Transverse colon (tissue), 4 donors: ENCODE data around the gene TM4SF4. TPM values are rescaled to one million over a fixed set of nuclear protein-coding genes. Genes with fewer than 3 reads are reported as not detected.

Experiments used
- DNase-seq: peaks from one replicate; pipeline ENCODE4 v3.0.0-alpha.2; 2019
- H3K27ac ChIP-seq, 4 donors: fragments of 200-600 bp; sonication (generic); 2 replicates each; pipeline ENCODE4 v1.5.1; 2016 to 2018; ENCODE audit warnings: inconsistent platforms in 4 of 4
- H3K27me3 ChIP-seq: fragments of 200-600 bp; sonication (generic); 2 replicates; pipeline ENCODE4 v1.5.1; 2017; ENCODE audit warnings: inconsistent platforms
- H3K36me3 ChIP-seq, 4 donors: fragments of 200-600 bp; sonication (generic); 2 replicates each; pipeline ENCODE4 v1.5.1; 2017 to 2019; ENCODE audit warnings: inconsistent platforms in 4 of 4
- H3K4me1 ChIP-seq, 4 donors: fragments of 200-600 bp; sonication (generic); 2 replicates each; pipeline ENCODE4 v1.5.1; 2017 to 2020; ENCODE audit warnings: inconsistent platforms in 4 of 4
- H3K4me3 ChIP-seq, 4 donors: fragments of 200-600 bp; sonication (generic); 1 replicate in 1 of 4; 2 replicates in 3 of 4; pipeline versions ENCODE4 v1.5.1 to v1.6.1; 2017 to 2019; ENCODE audit warnings: inconsistent platforms in 4 of 4
- H3K9me3 ChIP-seq, 2 donors: fragments of 200-600 bp; sonication (generic); 2 replicates each; pipeline ENCODE4 v1.5.1; 2017 to 2019; ENCODE audit warnings: inconsistent platforms in 2 of 2
- CTCF ChIP-seq, 5 experiments: fragments of 200-600 bp in 3 of 5; fragments of 450-650 bp in 2 of 5; sonication (generic) in 3 of 5; IDR thresholded peaks; 1 replicate in 2 of 5; 2 replicates in 3 of 5; pipeline ENCODE4 v1.5.1; 2016 to 2017; ENCODE audit warnings: antibody characterized with exemption in 5 of 5, inconsistent platforms in 3 of 5, mild to moderate bottlenecking in 2 of 5, moderate library complexity in 1 of 5
- EP300 ChIP-seq: sonication (generic); formaldehyde crosslinking; IDR thresholded peaks from one replicate; pipeline ENCODE4 v1.6.1; 2017; ENCODE audit warnings: antibody characterized with exemption, low read depth
- POLR2A ChIP-seq: fragments of 450-650 bp; IDR thresholded peaks from one replicate; pipeline ENCODE4 v1.6.1; 2016; ENCODE audit warnings: antibody characterized with exemption, mild to moderate bottlenecking, moderate library complexity
- POLR2AphosphoS5 ChIP-seq, 3 donors: sonication (generic); formaldehyde crosslinking; IDR thresholded peaks; one replicate each; pipeline ENCODE4 v1.6.1; 2016; ENCODE audit warnings: antibody characterized with exemption in 3 of 3
- WGBS, 2 donors: methylation state at CpG; one replicate each; pipeline ENCODE4 v1.1.5; 2018; ENCODE audit warnings: low coverage in 1 of 2; 5-methylcytosine and 5-hydroxymethylcytosine counted together
- in situ Hi-C, 4 donors: fragments of 200-750 bp; cut with MboI; loops; one replicate each; pipeline versions ENCODE4 v1.15.0 to v1.15.1; 2017; ENCODE audit warnings: low sequenced_read_pairs in 3 of 4, low pct_ligation_motif_present in 1 of 4, low pct_unique_long_range_greater_than_20kb in 1 of 4
- intact Hi-C: fragments of 100-400 bp; cut with DNase I; formaldehyde crosslinking; loops from one replicate; pipeline ENCODE4 v1.15.1; 2023; ENCODE audit warnings: low total_unique reads
- total RNA-seq, 4 donors: library from RNA; depleted of rRNA; stranded (reverse); fragments of >200 nt; gene quantifications; one replicate each; pipeline ENCODE4 v1.1.0, GENCODE V29; 2016

The TM4SF4 gene
- total RNA-seq, 4 donors from 2014 or later, result 0.95 to 3.1 TPM; not detected in 2

DNA sequence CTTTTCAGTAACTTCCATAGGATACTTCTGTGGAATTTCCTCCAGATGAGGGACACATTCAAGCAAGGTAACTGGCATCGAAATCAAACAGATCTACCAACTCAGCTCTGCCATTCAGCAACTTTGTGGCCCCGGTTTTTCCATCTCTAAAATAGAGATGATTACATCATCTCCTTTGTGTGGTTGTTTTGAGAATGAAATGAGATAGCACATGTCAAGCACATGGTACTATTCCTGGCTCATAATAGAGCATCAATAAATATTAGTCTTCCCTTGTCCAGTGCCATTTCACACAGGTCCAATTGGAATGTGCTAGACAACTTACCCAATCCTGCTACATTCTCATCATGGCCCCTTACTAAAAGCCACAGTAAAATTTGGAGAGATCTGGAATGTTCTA lies 24.2 kb upstream of the TM4SF4 start:
- H3K27ac ChIP-seq, result no peak overlapping the region
- H3K4me1 ChIP-seq, result no peaks in the 10 kb centered on the region
- no peaks in the 10 kb centered on the region for H3K27me3 ChIP-seq
- WGBS, 2 donors, result 81% methylated on average over 2 of the region's 2 CpGs; no CpG with 5 or more reads in 1 of the 2 donors
- intact Hi-C loops (no loop called here), in situ Hi-C loops (no loop called here)
- no peaks in the 10 kb centered on the region for H3K36me3 ChIP-seq
- peaks cover 9 to 11% of the 10 kb centered on the region in 2 donors for H3K9me3 ChIP-seq
- no peak overlapping the region for H3K4me3 ChIP-seq
- TF ChIP-seq EP300, result no peak
- TF ChIP-seq CTCF (IDR thresholded peaks at IDR 0.05), result no peak
- TF ChIP-seq POLR2AphosphoS5 (IDR thresholded peaks at IDR 0.05), result no peak
- TF ChIP-seq POLR2A, result no peak
- no peak for DNase-seq

- WGBS, 2 donors, result 73% methylated on average over 3 of the region's 3 CpGs; no CpG with 5 or more reads in 1 of the 2 donors
- intact Hi-C loops, result no loop called here
- no peak for TF ChIP-seq POLR2A
- TF ChIP-seq CTCF (IDR thresholded peaks at IDR 0.05), result no peak
- TF ChIP-seq EP300, result no peak
- no peak for TF ChIP-seq POLR2AphosphoS5 (IDR thresholded peaks at IDR 0.05)
- Histone ChIP-seq H3K27ac (no peak overlapping the region), H3K4me3 (no peak overlapping the region), H3K4me1 (no peaks in the 10 kb centered on the region), H3K9me3 (peaks cover 9 to 11% of the 10 kb centered on the region in 2 donors), H3K36me3 (no peaks in the 10 kb centered on the region), H3K27me3 (no peaks in the 10 kb centered on the region)
- no peak for DNase-seq
- in situ Hi-C loops, result no loop called here
Measured at GRCh38 chr3:149452036-149452435, 22.5 kb upstream of the TM4SF4 start.

DNA sequence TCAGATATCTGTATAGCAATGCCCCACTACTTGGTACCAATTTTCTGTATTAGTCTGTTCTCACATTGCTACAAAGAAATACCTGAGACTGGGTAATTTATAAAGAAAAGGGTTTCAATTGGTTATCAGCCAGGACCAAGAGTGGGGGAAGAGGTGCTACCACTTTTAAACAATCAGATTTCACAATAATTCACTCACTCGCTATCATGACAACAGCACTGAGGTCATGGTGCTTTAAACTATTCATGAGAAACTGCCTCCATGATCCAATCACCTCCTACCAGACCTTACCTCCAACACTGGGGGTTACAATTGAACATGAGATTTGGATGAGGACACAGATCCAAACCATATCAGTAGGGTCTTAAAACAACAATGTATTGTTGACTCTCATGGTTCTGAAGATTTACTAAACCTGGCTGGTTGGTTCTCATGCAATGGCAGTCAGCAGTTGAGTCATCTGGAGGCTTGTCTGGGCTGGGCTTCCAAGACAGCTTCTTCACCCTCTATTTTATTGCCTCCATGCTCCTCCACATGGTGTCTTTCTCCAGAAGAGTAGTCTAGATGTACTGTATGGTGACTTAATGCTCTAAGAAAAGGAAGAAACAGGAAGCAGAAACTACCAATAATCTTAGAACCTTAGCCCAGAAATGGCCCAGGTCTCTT lies 21.2 kb upstream of the TM4SF4 start:
- no peak overlapping the region for H3K27ac ChIP-seq
- H3K36me3 ChIP-seq, result no peaks in the 10 kb centered on the region
- no peaks in the 10 kb centered on the region for H3K4me1 ChIP-seq
- H3K27me3 ChIP-seq, result no peaks in the 10 kb centered on the region
- TF ChIP-seq CTCF (IDR thresholded peaks at IDR 0.05) (no peak), POLR2A (no peak), EP300 (no peak), POLR2AphosphoS5 (IDR thresholded peaks at IDR 0.05) (no peak)
- DNase-seq, result no peak
- in situ Hi-C loops (no loop called here), intact Hi-C loops (no loop called here)
- 97% methylated on average over 1 of the region's 1 CpG; no CpG with 5 or more reads in 1 of the 2 donors for WGBS, 2 donors
- peaks cover 9 to 11% of the 10 kb centered on the region in 2 donors for H3K9me3 ChIP-seq
- no peak overlapping the region for H3K4me3 ChIP-seq

- Histone ChIP-seq H3K4me1 (no peaks in the 10 kb centered on the region), H3K4me3 (no peak overlapping the region), H3K27me3 (no peaks in the 10 kb centered on the region), H3K9me3 (peaks cover 9 to 11% of the 10 kb centered on the region in 2 donors), H3K36me3 (no peaks in the 10 kb centered on the region), H3K27ac (no peak overlapping the region)
- no peak for DNase-seq
- in situ Hi-C loops (no loop called here), intact Hi-C loops (no loop called here)
- TF ChIP-seq POLR2A, result no peak
- no peak for TF ChIP-seq POLR2AphosphoS5 (IDR thresholded peaks at IDR 0.05)
- no peak for TF ChIP-seq EP300
Measured at GRCh38 chr3:149454746-149455145, 19.8 kb upstream of the TM4SF4 start.

- H3K4me1 ChIP-seq, result no peaks in the 10 kb centered on the region
- DNase-seq, result no peak
- no peaks in the 10 kb centered on the region for H3K27me3 ChIP-seq
- intact Hi-C loops, result no loop called here
- no peak overlapping the region for H3K27ac ChIP-seq
- in situ Hi-C loops, result no loop called here
- H3K9me3 ChIP-seq, result peaks cover 9 to 11% of the 10 kb centered on the region in 2 donors
- no peaks in the 10 kb centered on the region for H3K36me3 ChIP-seq
- TF ChIP-seq EP300, result no peak
- no peak for TF ChIP-seq CTCF (IDR thresholded peaks at IDR 0.05)
- no peak for TF ChIP-seq POLR2A
- no peak for TF ChIP-seq POLR2AphosphoS5 (IDR thresholded peaks at IDR 0.05)
- H3K4me3 ChIP-seq, result no peak overlapping the region
- WGBS, 2 donors, result 72 to 82% methylated on average over 3 of the region's 3 CpGs
Measured at GRCh38 chr3:149455366-149455765, 19.1 kb upstream of the TM4SF4 start.
